IPS-18c (cell line): ENCODE results near the gene RASSF6.

Source experiments
- H3K4me3 ChIP-seq: 2 replicates; pipeline ENCODE4 v1.7.0; 2013; ENCODE audit warnings: low read depth, mild to moderate bottlenecking, low read length, moderate library complexity; ENCODE audit not compliant: insufficient read depth
- H3K9me3 ChIP-seq: one replicate; pipeline ENCODE4 v1.6.1; 2013; ENCODE audit warnings: mild to moderate bottlenecking, low read length, moderate library complexity; ENCODE audit not compliant: control insufficient read depth, insufficient read depth

RASSF6 gene

DNA sequence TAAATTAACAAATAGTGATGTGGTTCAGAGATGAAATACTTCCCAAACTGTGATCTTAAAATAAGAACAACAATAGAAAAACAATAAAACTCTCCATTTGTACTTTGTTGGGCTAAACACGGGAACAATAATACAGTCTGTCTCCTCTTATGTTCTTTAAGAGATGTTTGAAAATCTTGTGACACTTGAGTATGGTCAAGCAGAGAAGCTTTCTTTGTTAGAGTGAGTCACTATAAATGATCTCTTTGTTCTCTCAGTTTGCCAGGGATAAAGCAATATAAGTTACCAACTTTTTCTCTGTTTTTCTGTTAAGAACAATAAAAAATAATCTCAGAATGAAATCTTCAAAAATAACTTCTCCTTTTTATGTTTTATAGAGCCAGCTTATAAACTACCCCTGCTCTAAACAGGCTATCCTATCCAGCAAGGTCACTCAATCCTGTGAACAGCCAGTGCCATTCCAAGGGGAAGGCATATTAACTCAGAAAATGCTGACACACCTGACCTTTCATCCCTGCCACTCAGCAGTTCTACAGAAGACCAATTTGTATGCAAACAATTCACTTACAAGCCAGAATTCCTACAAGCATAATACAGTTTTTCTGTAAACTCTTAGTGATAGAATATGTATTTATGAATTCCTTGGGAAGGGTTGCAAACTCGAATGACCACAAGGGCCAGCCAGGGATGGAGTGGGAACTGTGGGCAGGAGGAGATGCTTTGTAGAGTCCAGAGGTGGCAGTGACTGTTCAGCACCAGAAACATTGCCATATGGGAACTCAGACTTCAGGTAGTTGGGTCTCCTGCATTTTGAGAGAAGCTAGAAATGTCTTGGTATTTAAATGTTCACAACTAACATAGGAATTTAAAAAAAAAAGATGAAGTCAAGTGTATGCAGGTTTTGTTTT lies 86.5 kb downstream of the RASSF6 start:
- no peaks in the 10 kb centered on the region for H3K9me3 ChIP-seq
- no peak overlapping the region for H3K4me3 ChIP-seq

- no peak overlapping the region for H3K4me3 ChIP-seq
Measured at GRCh38 chr4:73528171-73528570, 92.1 kb downstream of the RASSF6 start.

GRCh38 chr4:73527196-73527595 lies 93.0 kb downstream of the RASSF6 start:
- no peak overlapping the region for H3K4me3 ChIP-seq
- no peaks in the 10 kb centered on the region for H3K9me3 ChIP-seq

More at GRCh38 chr4:73528171-73528570, 92.1 kb downstream of the RASSF6 start:
- H3K9me3 ChIP-seq, result no peaks in the 10 kb centered on the region

DNA sequence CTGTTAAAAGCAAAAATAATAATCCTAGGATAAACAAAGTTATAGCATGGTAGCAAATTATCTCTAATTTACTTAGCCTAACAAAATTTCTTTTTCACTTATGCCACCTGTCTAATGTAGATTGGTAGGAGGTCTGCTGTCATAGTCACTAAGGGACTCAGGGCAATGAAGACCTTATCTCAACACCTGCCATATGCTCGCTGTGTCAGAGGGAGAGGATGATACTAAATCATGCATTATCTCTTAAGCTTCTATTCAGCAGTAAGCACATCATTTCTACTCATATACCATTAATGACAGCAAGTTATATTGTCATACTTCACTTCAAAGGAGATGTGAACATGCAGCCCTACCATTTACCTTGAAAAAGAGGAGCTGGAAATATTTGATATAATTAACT lies 94.6 kb downstream of the RASSF6 start:
- Histone ChIP-seq H3K4me3 (no peak overlapping the region), H3K9me3 (no peaks in the 10 kb centered on the region)

GRCh38 chr4:73523126-73523525 lies 97.1 kb downstream of the RASSF6 start:
- Histone ChIP-seq H3K9me3 (peaks cover 3% of the 10 kb centered on the region), H3K4me3 (no peak overlapping the region)
